GM12878 (cell line): ENCODE results near the gene LRRN2.

ENCODE experiments used
- BCL11A ChIP-seq: IDR thresholded peaks from 2 replicates; pipeline ENCODE4 v1.6.1; 2011; ENCODE audit warnings: low read depth, low read length
- CBX3 ChIP-seq: fragments of 200-600 bp; sonication (generic); IDR thresholded peaks from 2 replicates; pipeline ENCODE4 v1.6.1; 2016; ENCODE audit warnings: low read depth, borderline replicate concordance
- CEBPB ChIP-seq, 2 experiments: fragments of 150-350 bp in 1 of 2; IDR thresholded peaks; 2 replicates each; pipeline ENCODE4 v1.6.1; 2012 to 2014; ENCODE audit warnings: low read depth in 2 of 2, low read length in 2 of 2, borderline replicate concordance in 1 of 2, inconsistent platforms in 1 of 2
- CTCF ChIP-seq, 3 experiments: IDR thresholded peaks in 2 of 3; conservative IDR thresholded peaks in 1 of 3; 2 replicates each; pipeline ENCODE4 v1.5.1; 2011; ENCODE audit warnings: low read depth in 3 of 3, low read length in 3 of 3, mild to moderate bottlenecking in 3 of 3, control low read depth in 2 of 3, moderate library complexity in 2 of 3, inconsistent platforms in 1 of 3, mixed read lengths in 1 of 3; ENCODE audit not compliant: control insufficient read depth in 2 of 3, insufficient read depth in 1 of 3; ENCODE audit errors: extremely low read depth in 1 of 3
- MTA3 ChIP-seq: IDR thresholded peaks from 2 replicates; pipeline ENCODE4 v1.6.1; 2012; ENCODE audit warnings: low read length, inconsistent platforms, borderline replicate concordance
- POLR2A ChIP-seq: IDR thresholded peaks from 2 replicates; pipeline ENCODE4 v1.6.1; 2011; ENCODE audit warnings: low read depth, mild to moderate bottlenecking, low read length
- STAT1 ChIP-seq: fragments of 450-650 bp; conservative IDR thresholded peaks from 2 replicates; pipeline ENCODE4 v1.6.1; 2014; ENCODE audit warnings: antibody characterized with exemption, mild to moderate bottlenecking

GRCh38 chr1:204569478-204569877 is 116.1 kb downstream of the LRRN2 start:
- TF ChIP-seq MTA3, result no peak
- no peak for TF ChIP-seq CEBPB (IDR thresholded peaks at IDR 0.05; ENCODE audit: borderline replicate concordance in 1 of 2, low read depth in 2 of 2, low read length in 2 of 2)
- no peak for TF ChIP-seq BCL11A
- TF ChIP-seq POLR2A, result no peak
- no peak for TF ChIP-seq STAT1
- no peak for TF ChIP-seq CTCF (IDR thresholded peaks at IDR 0.05 in 2 of 3, conservative IDR thresholded peaks at IDR 0.05 in 1 of 3; ENCODE audit: control insufficient read depth in 2 of 3, extremely low read depth in 1 of 3, insufficient read depth in 1 of 3, low read depth in 3 of 3, low read length in 3 of 3)
- no peak for TF ChIP-seq CBX3
